ENCODE data around the gene GLRB. TPM values are rescaled to one million over a fixed set of nuclear protein-coding genes. Genes with fewer than 3 reads are reported as not detected.

The GLRB gene
- total RNA-seq, 1 experiment from 2014 or later: 0.70 TPM

DNA sequence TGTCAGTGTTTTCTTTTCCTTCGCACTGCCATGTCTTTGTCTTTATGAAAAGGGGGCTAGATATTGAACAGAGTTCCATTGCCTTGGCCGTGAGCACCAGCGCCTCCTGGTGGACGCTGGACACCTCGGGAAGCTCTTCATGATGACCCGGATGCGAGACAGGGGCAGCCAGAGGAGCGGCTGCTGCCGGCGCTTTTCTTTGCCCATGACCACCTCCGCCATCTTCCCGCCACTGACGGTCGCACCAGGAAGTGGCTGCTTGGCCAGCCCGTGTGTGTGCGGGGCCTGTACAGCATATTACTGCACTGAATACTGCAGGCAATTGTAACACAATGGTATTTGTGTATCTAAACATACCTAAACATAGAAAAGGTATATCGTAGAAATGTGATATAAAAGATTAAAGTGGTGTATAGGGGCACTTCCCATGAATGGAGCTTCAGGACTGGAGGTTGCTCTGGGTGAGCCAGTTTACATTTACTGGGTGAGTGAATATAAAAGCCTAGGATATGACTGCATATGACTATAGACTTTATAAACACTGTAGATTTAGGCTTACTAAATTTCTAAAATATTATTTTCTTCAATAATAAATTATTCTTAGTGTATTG lies 128.8 kb downstream of the GLRB start:
- Mint-ChIP-seq H3K27me3 (ENCODE audit: low read depth) (no peaks in the 10 kb centered on the region; the same call in 1 of the 2 replicates), H3K4me3 (no peak overlapping the region), H3K9me3 (no peaks in the 10 kb centered on the region), H3K27ac (no peak overlapping the region), H3K36me3 (ENCODE audit: insufficient read depth in 1 of 3, low read depth in 3 of 3) (no peaks in the 10 kb centered on the region), H3K4me1 (no peaks in the 10 kb centered on the region)
- Histone ChIP-seq H3K23ac (ENCODE audit: insufficient read length, low read depth, low read length) (no peak overlapping the region), H4K91ac (ENCODE audit: insufficient read length, low read depth, low read length) (no peak overlapping the region), H3T11ph (ENCODE audit: low read length) (no peak overlapping the region), H3K4me1 (ENCODE audit: insufficient read depth, low read length) (no peaks in the 10 kb centered on the region), H3K14ac (ENCODE audit: insufficient read depth, low read length) (no peak overlapping the region), H3K4me2 (ENCODE audit: insufficient read depth, insufficient read length, low read length) (no peak overlapping the region), H3K56ac (ENCODE audit: insufficient read length, low read depth, low read length) (no peak overlapping the region), H3K79me1 (ENCODE audit: insufficient read depth, low read depth, low read length, poor library complexity, severe bottlenecking) (no peaks in the 10 kb centered on the region), H3K79me2 (ENCODE audit: insufficient read depth, low read length) (no peaks in the 10 kb centered on the region), H3K18ac (ENCODE audit: insufficient read length, low read depth, low read length) (no peak overlapping the region), H2BK12ac (ENCODE audit: insufficient read length, low read depth, low read length) (no peak overlapping the region), H4K20me1 (ENCODE audit: control insufficient read depth, insufficient read depth, insufficient read length) (no peaks in the 10 kb centered on the region), H3K4ac (ENCODE audit: low read depth, low read length) (no peak overlapping the region), H3K9ac (ENCODE audit: extremely low read depth, insufficient read length, low read length) (no peak overlapping the region), H2BK15ac (ENCODE audit: low read depth, low read length) (no peak overlapping the region), H2AK5ac (ENCODE audit: insufficient read length, low read length) (no peak overlapping the region), H4K8ac (replicated peaks; ENCODE audit: insufficient read length, low read depth, low read length) (no peak overlapping the region), H4K5ac (ENCODE audit: insufficient read length, low read depth, low read length) (no peak overlapping the region), H3K27me3 (ENCODE audit: insufficient read depth, low read length) (no peaks in the 10 kb centered on the region), H3K23me2 (ENCODE audit: insufficient read length, low read depth, low read length, poor library complexity, severe bottlenecking) (no peaks in the 10 kb centered on the region), H3K9me3 (ENCODE audit: control insufficient read depth, low read depth, low read length) (no peaks in the 10 kb centered on the region), H2BK20ac (ENCODE audit: low read depth, low read length, poor library complexity, severe bottlenecking) (no peak overlapping the region), H3K27ac (ENCODE audit: insufficient read length, low read depth, low read length) (no peak overlapping the region), H2BK5ac (ENCODE audit: insufficient read length, low read length) (no peak overlapping the region), H2BK120ac (ENCODE audit: low read depth, low read length, poor library complexity, severe bottlenecking) (no peak overlapping the region), H2AFZ (ENCODE audit: low read length) (no peak overlapping the region)
- TF ChIP-seq, protein P1, sequence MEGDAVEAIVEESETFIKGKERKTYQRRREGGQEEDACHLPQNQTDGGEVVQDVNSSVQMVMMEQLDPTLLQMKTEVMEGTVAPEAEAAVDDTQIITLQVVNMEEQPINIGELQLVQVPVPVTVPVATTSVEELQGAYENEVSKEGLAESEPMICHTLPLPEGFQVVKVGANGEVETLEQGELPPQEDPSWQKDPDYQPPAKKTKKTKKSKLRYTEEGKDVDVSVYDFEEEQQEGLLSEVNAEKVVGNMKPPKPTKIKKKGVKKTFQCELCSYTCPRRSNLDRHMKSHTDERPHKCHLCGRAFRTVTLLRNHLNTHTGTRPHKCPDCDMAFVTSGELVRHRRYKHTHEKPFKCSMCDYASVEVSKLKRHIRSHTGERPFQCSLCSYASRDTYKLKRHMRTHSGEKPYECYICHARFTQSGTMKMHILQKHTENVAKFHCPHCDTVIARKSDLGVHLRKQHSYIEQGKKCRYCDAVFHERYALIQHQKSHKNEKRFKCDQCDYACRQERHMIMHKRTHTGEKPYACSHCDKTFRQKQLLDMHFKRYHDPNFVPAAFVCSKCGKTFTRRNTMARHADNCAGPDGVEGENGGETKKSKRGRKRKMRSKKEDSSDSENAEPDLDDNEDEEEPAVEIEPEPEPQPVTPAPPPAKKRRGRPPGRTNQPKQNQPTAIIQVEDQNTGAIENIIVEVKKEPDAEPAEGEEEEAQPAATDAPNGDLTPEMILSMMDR (conservative IDR thresholded peaks at IDR 0.05): peak; percentile 84
- peak; percentile 86 for DNase-seq
- WGBS (ENCODE audit: extremely low coverage, insufficient read length, low lambda C conversion rate): no CpG with 5 or more reads among the region's 17 CpGs

Data from H9 (cell line).